Progenitor cell of endocrine pancreas (in vitro differentiated cells): ENCODE results near the gene GPR45. TPM values are rescaled to one million over a fixed set of nuclear protein-coding genes. Genes with fewer than 3 reads are reported as not detected.

ENCODE experiments used
- DNase-seq: peaks from one replicate; pipeline ENCODE4 v3.0.0; 2021; ENCODE audit warnings: low spot score; ENCODE audit not compliant: unreplicated experiment
- H3K27ac Mint-ChIP-seq: 2 replicates; pipeline ENCODE4 v1.8.0; 2021; ENCODE audit warnings: mild to moderate bottlenecking, moderate library complexity, mixed read lengths
- H3K27me3 Mint-ChIP-seq: 2 replicates; pipeline ENCODE4 v1.8.0; 2021; ENCODE audit warnings: mixed read lengths
- H3K36me3 Mint-ChIP-seq: 2 replicates; pipeline ENCODE4 v1.8.0; 2022; ENCODE audit warnings: mixed read lengths; ENCODE audit not compliant: insufficient read depth
- H3K4me1 Mint-ChIP-seq: 2 replicates; pipeline ENCODE4 v1.8.0; 2021; ENCODE audit warnings: low read depth, mixed read lengths
- H3K4me3 Mint-ChIP-seq: 2 replicates; pipeline ENCODE4 v1.8.0; 2021; ENCODE audit warnings: low read depth, mild to moderate bottlenecking, moderate library complexity, mixed read lengths
- H3K9me3 Mint-ChIP-seq: 2 replicates; pipeline ENCODE4 v1.8.0; 2021; ENCODE audit warnings: low read depth, mixed read lengths
- total RNA-seq: library from RNA; stranded (reverse); gene quantifications from 2 replicates; pipeline ENCODE4 v1.2.1, GENCODE V29; 2021
- TF ChIP-seq, protein P1 (sequence below): fragments of 200-600 bp; sonication (generic); IDR thresholded peaks from one replicate; pipeline ENCODE4 v1.5.0; 2021; ENCODE audit warnings: antibody characterized with exemption, mild to moderate bottlenecking; ENCODE audit not compliant: unreplicated experiment

Gene GPR45
- total RNA-seq, 1 donor from 2014 or later: not detected

GRCh38 chr2:105274046-105274445 lies 32.5 kb downstream of the GPR45 start:
- Mint-ChIP-seq H3K27me3 (no peaks in the 10 kb centered on the region), H3K27ac (no peak overlapping the region), H3K9me3 (no peaks in the 10 kb centered on the region), H3K4me3 (no peak overlapping the region), H3K36me3 (peaks cover 12% of the 10 kb centered on the region), H3K4me1 (no peaks in the 10 kb centered on the region)
- DNase-seq: no peak
- TF ChIP-seq, protein P1, sequence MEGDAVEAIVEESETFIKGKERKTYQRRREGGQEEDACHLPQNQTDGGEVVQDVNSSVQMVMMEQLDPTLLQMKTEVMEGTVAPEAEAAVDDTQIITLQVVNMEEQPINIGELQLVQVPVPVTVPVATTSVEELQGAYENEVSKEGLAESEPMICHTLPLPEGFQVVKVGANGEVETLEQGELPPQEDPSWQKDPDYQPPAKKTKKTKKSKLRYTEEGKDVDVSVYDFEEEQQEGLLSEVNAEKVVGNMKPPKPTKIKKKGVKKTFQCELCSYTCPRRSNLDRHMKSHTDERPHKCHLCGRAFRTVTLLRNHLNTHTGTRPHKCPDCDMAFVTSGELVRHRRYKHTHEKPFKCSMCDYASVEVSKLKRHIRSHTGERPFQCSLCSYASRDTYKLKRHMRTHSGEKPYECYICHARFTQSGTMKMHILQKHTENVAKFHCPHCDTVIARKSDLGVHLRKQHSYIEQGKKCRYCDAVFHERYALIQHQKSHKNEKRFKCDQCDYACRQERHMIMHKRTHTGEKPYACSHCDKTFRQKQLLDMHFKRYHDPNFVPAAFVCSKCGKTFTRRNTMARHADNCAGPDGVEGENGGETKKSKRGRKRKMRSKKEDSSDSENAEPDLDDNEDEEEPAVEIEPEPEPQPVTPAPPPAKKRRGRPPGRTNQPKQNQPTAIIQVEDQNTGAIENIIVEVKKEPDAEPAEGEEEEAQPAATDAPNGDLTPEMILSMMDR: no peak

DNA sequence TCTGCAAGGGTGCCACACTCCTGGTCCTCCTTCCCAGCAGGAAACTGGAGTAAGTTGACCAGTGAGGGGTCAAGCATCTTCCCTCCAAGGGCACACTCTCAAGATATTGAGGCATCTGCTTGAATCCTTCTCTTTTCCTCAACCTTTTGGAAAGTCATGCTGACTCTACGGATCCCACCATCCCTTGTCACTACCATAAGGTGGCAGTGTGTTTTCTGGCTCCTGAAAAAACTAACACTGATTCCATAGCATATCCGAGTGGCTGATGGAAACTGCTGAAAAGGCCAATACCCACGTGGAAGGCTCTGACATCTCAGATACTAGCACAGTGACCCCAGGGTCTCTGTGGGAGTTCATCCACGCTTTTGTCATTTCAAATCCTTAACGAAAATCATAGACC lies 37.1 kb downstream of the GPR45 start:
- DNase-seq: no peak
- Mint-ChIP-seq H3K27ac (peak overlapping the region; percentile 9), H3K27me3 (no peaks in the 10 kb centered on the region), H3K9me3 (no peaks in the 10 kb centered on the region), H3K4me3 (no peak overlapping the region), H3K4me1 (no peaks in the 10 kb centered on the region), H3K36me3 (peaks cover 6% of the 10 kb centered on the region)
- TF ChIP-seq, protein P1: peak; percentile 11

DNA sequence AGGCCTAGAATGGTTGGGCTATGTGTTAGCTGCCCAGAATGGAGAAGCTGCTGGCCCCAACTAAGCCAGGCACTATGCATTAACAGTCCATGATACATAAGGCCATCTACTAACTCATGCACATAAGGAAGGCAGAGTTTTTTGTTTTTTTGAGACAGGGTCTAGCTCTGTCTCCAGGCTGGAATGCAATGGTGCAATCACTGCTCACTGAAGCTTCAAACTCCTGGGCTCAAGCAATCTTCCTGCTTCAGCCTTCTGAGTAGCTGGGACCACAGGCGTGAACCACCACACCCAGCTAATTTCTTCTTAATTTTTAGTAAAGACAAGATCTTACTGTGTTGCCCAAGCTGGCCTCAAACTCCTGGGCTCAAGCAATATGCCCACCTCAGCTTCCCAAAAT lies 37.6 kb downstream of the GPR45 start:
- Mint-ChIP-seq H3K4me3 (no peak overlapping the region), H3K36me3 (peaks cover 6% of the 10 kb centered on the region), H3K27me3 (no peaks in the 10 kb centered on the region), H3K4me1 (no peaks in the 10 kb centered on the region), H3K9me3 (no peaks in the 10 kb centered on the region), H3K27ac (no peak overlapping the region)
- no peak for DNase-seq
- TF ChIP-seq, protein P1: no peak

DNA sequence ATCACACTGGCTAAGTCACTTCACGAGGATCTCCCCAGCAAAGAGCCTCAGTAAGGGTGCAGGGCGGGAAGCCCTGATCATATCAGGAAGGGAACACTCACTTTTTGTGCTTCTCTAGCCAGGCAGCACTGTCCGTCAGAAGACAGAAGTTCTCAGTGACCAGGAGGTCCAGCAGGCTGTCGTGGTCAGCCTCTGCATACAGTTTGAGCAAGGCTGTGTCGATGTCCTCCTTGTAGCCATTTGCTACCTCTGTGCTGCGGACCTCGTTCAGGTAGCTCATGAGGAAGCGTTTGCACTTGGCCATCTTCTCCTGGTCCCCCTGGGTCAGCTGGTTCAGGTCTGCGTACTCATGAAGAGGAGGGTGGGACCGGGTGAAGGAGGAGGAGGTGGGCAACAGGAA lies 38.7 kb downstream of the GPR45 start:
- Mint-ChIP-seq H3K27me3 (no peaks in the 10 kb centered on the region), H3K36me3 (peaks cover 7% of the 10 kb centered on the region), H3K4me1 (no peaks in the 10 kb centered on the region), H3K27ac (no peak overlapping the region), H3K9me3 (no peaks in the 10 kb centered on the region), H3K4me3 (no peak overlapping the region)
- TF ChIP-seq, protein P1: no peak
- DNase-seq: no peak

GRCh38 chr2:105283532-105283931 lies 42.0 kb downstream of the GPR45 start:
- no peak overlapping the region for H3K27ac Mint-ChIP-seq
- H3K9me3 Mint-ChIP-seq: no peaks in the 10 kb centered on the region
- DNase-seq: no peak
- TF ChIP-seq, protein P1: no peak
- H3K4me1 Mint-ChIP-seq: no peaks in the 10 kb centered on the region
- H3K4me3 Mint-ChIP-seq: no peak overlapping the region
- peaks cover 4% of the 10 kb centered on the region for H3K36me3 Mint-ChIP-seq
- H3K27me3 Mint-ChIP-seq: no peaks in the 10 kb centered on the region
